GM12864 (cell line): ENCODE measurements around the gene FNIP1.

Experiments used
- DNase-seq: peaks from one replicate; pipeline ENCODE4 v3.0.0-alpha.2; 2011; ENCODE audit warnings: low read depth
- H3K4me3 ChIP-seq: 2 replicates; pipeline ENCODE4 v1.5.1; 2011; ENCODE audit warnings: mild to moderate bottlenecking, low read depth, low read length, control low read depth
- TF ChIP-seq, protein P1 (sequence below): IDR thresholded peaks from 2 replicates; pipeline ENCODE4 v1.5.1; 2011; ENCODE audit warnings: low read depth, mild to moderate bottlenecking, moderate library complexity, low read length, control low read depth, inconsistent platforms; ENCODE audit errors: missing control alignments

FNIP1 gene

DNA sequence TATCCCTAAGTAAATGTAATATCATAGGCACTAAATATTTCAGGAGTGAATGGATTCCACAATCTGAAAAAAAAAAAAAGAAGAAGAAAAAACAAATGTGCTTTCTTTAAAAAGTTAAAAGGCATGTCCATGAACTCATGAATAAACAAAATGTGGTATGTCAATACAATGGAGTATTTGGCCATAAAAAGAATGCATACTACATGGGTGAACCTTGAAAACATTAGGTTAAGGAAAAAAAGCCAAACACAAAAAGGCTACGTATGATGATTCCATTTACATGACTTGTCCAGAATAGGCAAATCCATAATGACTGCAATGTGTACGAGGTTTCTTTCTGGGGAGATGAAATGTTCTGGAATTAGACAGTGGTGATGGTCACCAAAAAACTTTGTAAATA is 45.3 kb downstream of the FNIP1 start:
- no peak overlapping the region for H3K4me3 ChIP-seq
- TF ChIP-seq, protein P1, sequence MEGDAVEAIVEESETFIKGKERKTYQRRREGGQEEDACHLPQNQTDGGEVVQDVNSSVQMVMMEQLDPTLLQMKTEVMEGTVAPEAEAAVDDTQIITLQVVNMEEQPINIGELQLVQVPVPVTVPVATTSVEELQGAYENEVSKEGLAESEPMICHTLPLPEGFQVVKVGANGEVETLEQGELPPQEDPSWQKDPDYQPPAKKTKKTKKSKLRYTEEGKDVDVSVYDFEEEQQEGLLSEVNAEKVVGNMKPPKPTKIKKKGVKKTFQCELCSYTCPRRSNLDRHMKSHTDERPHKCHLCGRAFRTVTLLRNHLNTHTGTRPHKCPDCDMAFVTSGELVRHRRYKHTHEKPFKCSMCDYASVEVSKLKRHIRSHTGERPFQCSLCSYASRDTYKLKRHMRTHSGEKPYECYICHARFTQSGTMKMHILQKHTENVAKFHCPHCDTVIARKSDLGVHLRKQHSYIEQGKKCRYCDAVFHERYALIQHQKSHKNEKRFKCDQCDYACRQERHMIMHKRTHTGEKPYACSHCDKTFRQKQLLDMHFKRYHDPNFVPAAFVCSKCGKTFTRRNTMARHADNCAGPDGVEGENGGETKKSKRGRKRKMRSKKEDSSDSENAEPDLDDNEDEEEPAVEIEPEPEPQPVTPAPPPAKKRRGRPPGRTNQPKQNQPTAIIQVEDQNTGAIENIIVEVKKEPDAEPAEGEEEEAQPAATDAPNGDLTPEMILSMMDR, result no peak
- no peak for DNase-seq

DNA sequence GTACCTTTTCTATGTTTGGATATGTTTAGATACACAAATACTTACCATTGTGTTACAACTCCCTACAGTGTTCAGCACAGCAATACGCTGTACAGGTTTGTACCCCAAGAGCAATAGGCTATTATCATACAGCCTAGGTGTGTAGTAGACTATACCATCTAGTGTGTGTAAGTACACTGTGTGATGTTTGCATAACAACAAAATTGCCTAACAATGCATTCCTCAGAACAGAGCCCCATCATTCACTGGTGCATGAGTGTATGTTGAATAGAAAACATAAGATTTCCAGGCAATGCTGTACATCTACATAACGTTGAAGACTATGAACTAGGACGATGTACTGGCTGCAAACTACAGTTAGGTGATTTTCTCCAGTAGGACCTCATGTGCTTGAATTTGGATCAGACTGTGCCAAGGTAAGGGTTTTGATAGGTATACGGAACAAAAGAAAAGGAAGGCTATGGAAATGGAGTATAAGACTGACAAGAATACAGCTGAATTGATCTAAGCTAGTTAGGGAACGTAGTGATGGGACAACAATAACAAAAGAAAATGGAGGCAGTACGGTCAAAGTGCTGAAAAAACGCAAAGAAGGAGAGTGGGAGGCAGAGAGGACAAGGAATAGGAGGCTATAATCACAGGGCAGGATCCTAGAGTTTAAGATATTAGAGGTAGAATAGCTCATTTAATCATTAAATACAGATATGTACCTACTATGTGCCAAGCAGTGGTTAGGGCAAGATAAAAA is 46.9 kb downstream of the FNIP1 start:
- H3K4me3 ChIP-seq, result no peak overlapping the region
- TF ChIP-seq, protein P1, result no peak
- DNase-seq, result no peak

DNA sequence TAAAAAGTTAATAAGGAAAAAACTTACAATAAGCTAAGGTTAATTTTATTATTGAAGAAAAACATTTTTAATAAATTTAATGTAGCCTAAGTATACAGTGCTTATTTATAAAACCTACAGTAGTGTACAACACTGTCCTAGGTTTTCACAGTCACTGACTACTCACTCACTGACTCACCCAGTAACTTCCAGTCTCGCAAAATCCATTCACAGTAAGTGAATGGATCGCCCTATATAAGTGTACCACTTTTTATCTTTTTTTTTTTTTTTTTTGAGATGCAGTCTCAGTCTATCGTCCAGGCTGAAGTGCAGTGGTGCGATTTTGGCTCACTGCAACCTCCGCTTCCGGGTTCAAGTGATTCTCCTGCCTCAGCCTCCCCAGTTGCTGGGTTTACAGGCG is 47.7 kb downstream of the FNIP1 start:
- TF ChIP-seq, protein P1, result no peak
- no peak for DNase-seq
- H3K4me3 ChIP-seq, result no peak overlapping the region

DNA sequence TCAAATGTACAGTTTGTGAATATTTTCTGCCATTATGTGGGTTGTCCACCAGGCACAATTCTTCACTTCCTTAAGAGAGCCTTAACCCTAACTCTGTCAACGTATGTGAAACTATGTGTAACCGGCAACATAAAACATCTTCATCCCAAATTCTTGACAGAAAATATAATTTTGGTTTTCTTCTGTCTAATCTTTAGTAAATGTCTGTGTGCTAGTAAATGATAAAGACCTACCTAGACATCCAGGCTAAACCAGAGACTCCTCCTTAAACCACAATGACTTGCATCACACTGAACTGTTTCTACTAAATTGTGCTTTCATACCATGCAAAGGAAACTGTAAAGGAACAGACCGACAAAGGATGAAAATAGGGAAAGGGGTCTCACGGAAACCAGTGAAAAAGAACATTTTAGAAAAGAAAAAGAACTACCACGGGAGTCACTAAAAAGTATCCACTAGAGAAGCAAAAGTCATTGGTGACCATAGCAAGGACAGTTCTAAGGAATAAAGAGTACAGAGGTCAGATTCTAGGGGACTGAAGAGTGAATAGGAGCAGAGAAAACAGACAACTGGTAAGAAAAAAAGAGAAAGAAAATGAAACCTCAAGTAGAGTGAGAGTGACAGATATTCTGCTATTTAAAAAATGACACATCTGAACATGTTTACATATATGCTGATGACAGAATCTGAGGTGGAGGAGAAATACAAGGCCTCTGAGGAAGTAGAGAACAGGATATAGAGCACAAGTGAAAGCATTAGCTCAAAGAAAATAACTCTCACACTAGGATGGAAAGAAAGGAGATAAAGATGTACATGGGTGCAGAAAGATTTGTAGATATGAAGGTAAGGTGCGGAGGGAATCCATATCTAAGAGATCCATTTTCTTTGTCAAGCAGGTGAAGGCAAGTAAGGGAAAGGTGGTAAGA is 49.4 kb downstream of the FNIP1 start:
- no peak for DNase-seq
- TF ChIP-seq, protein P1, result no peak
- no peak overlapping the region for H3K4me3 ChIP-seq

DNA sequence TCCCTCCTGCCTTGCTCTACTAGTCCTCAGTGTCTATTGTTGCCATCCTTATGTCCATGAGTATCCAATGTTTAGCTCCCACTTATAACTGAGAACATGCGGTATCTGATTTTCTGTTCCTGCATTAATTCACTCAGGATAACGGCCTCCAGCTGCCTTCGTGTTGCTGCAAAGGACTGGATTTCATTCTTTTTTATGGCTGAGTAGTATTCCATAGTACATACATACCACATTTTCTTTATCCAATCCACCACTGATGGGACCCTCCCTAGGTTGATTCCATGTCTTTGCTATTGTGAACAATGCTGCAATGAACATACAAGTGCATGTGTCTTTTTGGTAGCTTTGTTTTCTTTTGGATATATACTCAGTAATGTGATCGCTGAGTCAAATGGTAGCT is 50.4 kb downstream of the FNIP1 start:
- no peak overlapping the region for H3K4me3 ChIP-seq
- no peak for DNase-seq
- TF ChIP-seq, protein P1, result no peak

DNA sequence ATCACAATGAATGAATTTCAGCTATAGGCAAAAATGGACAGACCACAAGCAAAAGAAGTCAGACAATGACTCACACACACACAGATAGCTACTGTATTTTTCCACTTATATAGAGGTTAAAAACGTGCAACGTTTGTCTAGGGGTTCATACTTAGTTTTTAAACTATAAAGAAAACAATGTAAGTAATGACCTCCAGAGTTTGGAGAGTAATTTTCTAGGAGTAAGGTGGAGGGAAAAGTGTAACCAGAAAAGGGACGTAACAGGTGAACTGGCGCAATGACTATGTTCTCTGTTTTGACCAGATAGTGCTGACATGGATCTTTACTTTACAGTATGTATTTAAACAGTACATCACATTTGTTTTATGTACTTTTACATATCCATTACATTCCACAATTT is 51.1 kb downstream of the FNIP1 start:
- DNase-seq, result no peak
- TF ChIP-seq, protein P1, result no peak
- no peak overlapping the region for H3K4me3 ChIP-seq

DNA sequence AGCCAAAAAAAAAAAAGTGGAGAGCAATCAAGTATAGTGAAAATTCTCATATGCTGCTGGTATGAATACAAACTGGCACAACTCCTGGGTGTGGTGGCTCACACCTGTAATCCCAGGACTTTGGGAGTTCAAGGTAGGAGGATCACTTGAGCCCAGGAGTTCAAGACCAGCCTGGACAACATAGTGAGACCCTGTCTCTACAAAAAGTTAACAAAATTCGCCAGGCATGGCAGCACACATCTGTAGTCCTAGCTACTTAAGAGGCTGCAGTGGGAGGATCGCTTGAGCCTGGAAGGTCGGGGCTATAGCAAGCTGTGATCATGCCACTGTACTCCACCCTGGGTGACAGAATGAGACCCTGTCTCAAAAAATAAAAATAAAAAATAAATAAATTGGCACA is 51.7 kb downstream of the FNIP1 start:
- no peak overlapping the region for H3K4me3 ChIP-seq
- TF ChIP-seq, protein P1, result no peak
- DNase-seq, result no peak
